GM19351 (cell line): ENCODE results near the gene PLXNA2.

Experiments used
- ATAC-seq: cut with Tn5 transposase; IDR thresholded peaks from one replicate; pipeline ENCODE4 v1.9.1; 2021; ENCODE audit warnings: mild to moderate bottlenecking, moderate library complexity; ENCODE audit not compliant: unreplicated experiment

The PLXNA2 gene

GRCh38 chr1:208078752-208079151, 165.4 kb downstream of the PLXNA2 start:
- no peak for ATAC-seq

- no peak for ATAC-seq
These were observed 166.7 kb downstream of the PLXNA2 start for GRCh38 chr1:208077232-208078075.

GRCh38 chr1:208074353-208074752, 169.8 kb downstream of the PLXNA2 start:
- no peak for ATAC-seq

- ATAC-seq, result no peak
These were observed 172.7 kb downstream of the PLXNA2 start for GRCh38 chr1:208071435-208072031.

GRCh38 chr1:208069908-208070307, 174.3 kb downstream of the PLXNA2 start:
- ATAC-seq, result no peak

- no peak for ATAC-seq
These were observed 174.9 kb downstream of the PLXNA2 start for GRCh38 chr1:208069317-208069716.

- no peak for ATAC-seq
These were observed 175.3 kb downstream of the PLXNA2 start for GRCh38 chr1:208068908-208069307.

GRCh38 chr1:208068407-208068806, 175.8 kb downstream of the PLXNA2 start:
- no peak for ATAC-seq

GRCh38 chr1:208066583-208066982, 177.6 kb downstream of the PLXNA2 start:
- ATAC-seq, result no peak

GRCh38 chr1:208065862-208066261, 178.3 kb downstream of the PLXNA2 start:
- no peak for ATAC-seq

- no peak for ATAC-seq
These were observed 182.6 kb downstream of the PLXNA2 start for GRCh38 chr1:208061632-208062031.

GRCh38 chr1:208061118-208061517, 183.1 kb downstream of the PLXNA2 start:
- ATAC-seq, result no peak

GRCh38 chr1:208060215-208060869, 183.8 kb downstream of the PLXNA2 start:
- no peak for ATAC-seq

GRCh38 chr1:208059409-208060001, 184.7 kb downstream of the PLXNA2 start:
- ATAC-seq, result no peak

GRCh38 chr1:208058756-208059155, 185.4 kb downstream of the PLXNA2 start:
- no peak for ATAC-seq

- ATAC-seq, result no peak
These were observed 185.9 kb downstream of the PLXNA2 start for GRCh38 chr1:208058267-208058666.

- no peak for ATAC-seq
These were observed 187.1 kb downstream of the PLXNA2 start for GRCh38 chr1:208057056-208057455.

- no peak for ATAC-seq
These were observed 188.6 kb downstream of the PLXNA2 start for GRCh38 chr1:208055535-208055934.

GRCh38 chr1:208054911-208055379, 189.2 kb downstream of the PLXNA2 start:
- ATAC-seq, result no peak

GRCh38 chr1:208054485-208054884, 189.7 kb downstream of the PLXNA2 start:
- no peak for ATAC-seq

GRCh38 chr1:208053661-208054060, 190.5 kb downstream of the PLXNA2 start:
- no peak for ATAC-seq
